GM18508 (cell line): ENCODE results near the gene EIF2B2.

Experiments
- ATAC-seq: cut with Tn5 transposase; IDR thresholded peaks from one replicate; pipeline ENCODE4 v1.9.1; 2021; ENCODE audit warnings: moderate number of reproducible peaks; ENCODE audit not compliant: insufficient read depth, unreplicated experiment

The EIF2B2 gene

GRCh38 chr14:75032939-75033338 is 30.2 kb downstream of the EIF2B2 start:
- no peak for ATAC-seq

GRCh38 chr14:75040507-75040906 is 37.8 kb downstream of the EIF2B2 start:
- no peak for ATAC-seq

GRCh38 chr14:75040959-75041358 is 38.2 kb downstream of the EIF2B2 start:
- no peak for ATAC-seq

GRCh38 chr14:75041613-75042012 is 38.9 kb downstream of the EIF2B2 start:
- ATAC-seq, result no peak

GRCh38 chr14:75042035-75042434 is 39.3 kb downstream of the EIF2B2 start:
- no peak for ATAC-seq

- ATAC-seq, result no peak
Observed at GRCh38 chr14:75044322-75044721, 41.6 kb downstream of the EIF2B2 start.

GRCh38 chr14:75044752-75045151 is 42.0 kb downstream of the EIF2B2 start:
- no peak for ATAC-seq

- no peak for ATAC-seq
Observed at GRCh38 chr14:75046275-75046674, 43.6 kb downstream of the EIF2B2 start.

- ATAC-seq, result no peak
Observed at GRCh38 chr14:75046899-75047298, 44.2 kb downstream of the EIF2B2 start.

- no peak for ATAC-seq
Observed at GRCh38 chr14:75047506-75047905, 44.8 kb downstream of the EIF2B2 start.

GRCh38 chr14:75048101-75048500 is 45.4 kb downstream of the EIF2B2 start:
- ATAC-seq, result no peak

GRCh38 chr14:75049136-75049535 is 46.4 kb downstream of the EIF2B2 start:
- ATAC-seq, result no peak

- ATAC-seq, result no peak
Observed at GRCh38 chr14:75049731-75050201, 47.0 kb downstream of the EIF2B2 start.

GRCh38 chr14:75050852-75051555 is 48.3 kb downstream of the EIF2B2 start, which contains the start of gene MLH3:
Gene MLH3 (minus strand): TSS chr14:75051467. CDS start chr14:75049655, 1,812 bp downstream.
- no peak for ATAC-seq

- ATAC-seq, result no peak
Observed at GRCh38 chr14:75051556-75051899, 48.8 kb downstream of the EIF2B2 start.

GRCh38 chr14:75053396-75054291 is 50.9 kb downstream of the EIF2B2 start:
- no peak for ATAC-seq

- ATAC-seq, result no peak
Observed at GRCh38 chr14:75054421-75054820, 51.7 kb downstream of the EIF2B2 start.

- ATAC-seq, result no peak
Observed at GRCh38 chr14:75059642-75060041, 56.9 kb downstream of the EIF2B2 start.

- no peak for ATAC-seq
Observed at GRCh38 chr14:75060420-75060819, 57.7 kb downstream of the EIF2B2 start.
